Hematopoietic multipotent progenitor cell treated with erythropoietin and hydrocortisone succinate and interleukin-3 and kit ligand, for 4 days (in vitro differentiated cells): Measurements from ENCODE around the gene MYF6.

ENCODE experiments used
- DNase-seq: peaks from one replicate; pipeline ENCODE4 v3.0.0-alpha.2; 2015

Gene MYF6

DNA sequence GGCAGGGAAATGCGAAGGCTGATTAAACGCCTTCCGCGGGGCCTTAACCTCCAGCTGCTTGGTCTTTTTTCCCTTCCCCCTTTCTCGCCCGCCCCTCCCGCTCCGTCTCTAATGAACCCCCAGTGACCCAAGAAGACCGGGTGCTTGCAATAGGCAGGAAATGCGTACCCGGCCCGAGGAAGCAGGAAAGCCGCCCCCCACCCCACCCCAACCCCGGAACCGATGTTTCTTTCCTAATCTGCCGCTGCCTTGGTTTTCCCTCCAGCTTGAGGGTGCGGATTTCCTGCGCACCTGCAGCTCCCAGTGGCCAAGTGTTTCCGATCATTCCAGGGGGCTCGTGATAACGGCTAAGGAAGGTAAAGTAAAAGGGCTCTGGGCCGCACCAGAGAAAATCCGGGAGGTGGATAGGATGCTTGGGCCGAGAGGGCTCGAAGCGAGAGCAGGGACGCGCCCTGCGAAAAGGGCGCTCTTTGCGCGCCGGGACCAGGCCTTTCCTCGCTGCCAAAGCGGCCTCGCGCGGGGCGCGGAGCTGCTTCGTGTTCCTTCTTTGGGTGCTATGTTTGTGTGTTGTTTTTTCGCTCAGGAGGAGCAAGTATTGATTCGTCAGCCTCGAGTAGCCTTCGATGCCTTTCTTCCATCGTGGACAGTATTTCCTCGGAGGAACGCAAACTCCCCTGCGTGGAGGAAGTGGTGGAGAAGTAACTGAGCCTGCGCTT is 983 bp downstream of the MYF6 start:
- DNase-seq, result peak; percentile 5

DNA sequence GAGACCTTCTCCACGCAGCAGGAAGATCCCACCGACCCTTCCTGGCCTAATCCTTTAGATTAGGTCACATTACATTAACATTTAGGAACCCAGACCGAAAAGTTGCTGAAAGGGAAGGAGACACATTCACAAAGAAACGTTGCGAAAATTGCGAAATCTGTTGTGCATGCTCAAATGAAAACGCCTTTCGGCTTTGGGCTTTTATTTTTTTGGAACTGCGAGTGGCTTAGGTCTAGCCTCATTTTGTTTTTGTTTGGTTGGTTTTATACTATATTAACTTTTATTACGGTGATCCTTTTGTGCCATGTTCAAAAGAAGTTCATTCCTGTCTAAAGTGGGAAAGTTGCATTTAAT is 1.5 kb downstream of the MYF6 start:
- peak; percentile 23 for DNase-seq

DNA sequence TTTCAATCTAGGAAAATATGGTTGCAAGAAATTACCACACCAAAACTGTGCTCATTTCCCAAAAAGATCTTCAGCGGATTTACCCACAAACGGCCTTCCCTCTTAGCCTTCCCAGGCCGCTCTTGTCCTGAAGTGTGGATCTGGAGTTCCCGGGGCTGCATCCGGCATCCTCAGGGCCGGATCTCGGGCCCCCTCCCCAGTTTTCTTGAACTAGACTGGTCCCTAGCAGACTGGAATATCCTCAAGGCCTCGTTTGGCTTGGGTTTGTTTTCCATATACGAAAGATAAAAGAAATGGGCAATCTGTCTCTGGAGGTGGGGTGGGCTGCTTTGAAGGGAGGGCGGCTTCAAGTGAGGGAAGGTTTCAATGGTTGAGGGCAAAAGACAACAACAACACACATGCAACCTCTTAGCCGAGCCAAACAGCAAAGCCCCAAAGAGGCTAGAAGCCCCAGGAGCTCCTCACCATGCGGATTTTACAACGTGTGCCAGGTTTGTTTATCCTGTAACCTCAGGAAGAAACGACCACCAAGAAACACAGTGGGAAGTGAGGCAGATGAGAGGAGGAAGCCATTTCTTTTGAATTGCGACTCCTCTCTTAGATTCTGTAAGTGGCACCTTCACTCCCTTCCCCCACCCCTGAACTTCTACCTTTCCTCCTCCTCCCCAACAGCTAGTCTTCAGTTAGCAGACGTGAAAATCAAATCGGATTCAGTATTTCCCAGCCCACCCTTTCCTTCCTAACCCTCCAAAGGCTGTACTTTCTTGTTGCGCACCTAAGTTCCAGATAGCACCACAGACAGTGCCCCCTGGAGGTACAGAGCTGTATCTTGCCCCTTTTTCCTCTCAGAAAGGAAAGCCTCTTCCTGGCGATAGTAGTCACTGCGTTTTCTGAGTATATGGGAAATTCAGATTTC is 2.6 kb downstream of the MYF6 start:
- DNase-seq, result peak; percentile 53

DNA sequence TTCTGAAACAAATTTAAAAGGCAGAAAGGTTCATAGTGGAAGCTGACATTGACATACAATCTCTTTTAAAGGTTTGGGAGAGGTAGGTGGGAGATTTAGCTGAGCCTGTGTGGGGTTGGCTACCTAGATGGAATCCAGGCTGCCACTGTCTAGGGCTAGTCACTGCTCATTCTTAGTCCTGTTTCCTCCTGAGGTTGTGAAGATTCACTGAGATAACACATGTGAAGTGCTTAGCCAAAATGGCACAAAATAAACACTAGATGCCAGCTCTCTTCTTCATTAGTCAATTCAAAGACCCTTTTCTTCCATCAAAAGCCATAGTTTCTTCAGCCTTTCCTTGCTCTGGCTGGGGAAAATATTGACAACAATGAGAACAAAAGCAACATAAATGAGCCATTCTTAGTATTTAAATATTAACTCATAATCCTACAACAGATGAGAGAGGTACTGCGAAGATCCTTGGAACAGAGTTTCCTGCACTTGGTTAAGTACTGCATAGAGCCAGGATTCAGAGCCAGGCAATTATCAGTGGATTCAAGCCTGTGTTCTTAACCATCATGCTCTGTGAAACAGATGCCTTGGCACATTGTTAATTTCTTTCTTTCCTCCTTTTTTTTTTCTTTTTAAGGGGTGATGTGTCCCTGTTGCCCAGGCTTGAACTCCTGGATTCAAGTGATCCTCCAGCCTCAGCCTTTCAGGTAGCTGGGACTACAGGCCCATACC is 3.5 kb downstream of the MYF6 start:
- no peak for DNase-seq

DNA sequence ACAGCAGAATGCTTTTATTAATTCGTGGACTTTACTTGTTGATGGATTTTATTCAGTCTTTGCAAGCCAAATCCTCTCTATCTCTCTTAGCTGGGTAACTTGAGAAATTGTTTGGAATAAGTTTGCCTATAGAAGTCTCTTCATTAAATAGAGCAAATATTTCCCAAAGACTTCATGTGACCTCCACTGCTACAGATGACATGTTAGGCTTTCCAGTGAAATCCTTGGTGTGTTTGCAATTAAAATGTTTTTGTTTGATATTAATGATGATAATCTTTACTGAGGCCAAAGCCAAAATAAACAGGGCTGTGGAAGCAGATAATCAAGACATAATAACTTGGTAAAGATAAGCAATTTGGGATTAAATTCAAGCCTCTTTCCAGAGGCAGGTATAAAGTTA is 4.4 kb downstream of the MYF6 start:
- no peak for DNase-seq

DNA sequence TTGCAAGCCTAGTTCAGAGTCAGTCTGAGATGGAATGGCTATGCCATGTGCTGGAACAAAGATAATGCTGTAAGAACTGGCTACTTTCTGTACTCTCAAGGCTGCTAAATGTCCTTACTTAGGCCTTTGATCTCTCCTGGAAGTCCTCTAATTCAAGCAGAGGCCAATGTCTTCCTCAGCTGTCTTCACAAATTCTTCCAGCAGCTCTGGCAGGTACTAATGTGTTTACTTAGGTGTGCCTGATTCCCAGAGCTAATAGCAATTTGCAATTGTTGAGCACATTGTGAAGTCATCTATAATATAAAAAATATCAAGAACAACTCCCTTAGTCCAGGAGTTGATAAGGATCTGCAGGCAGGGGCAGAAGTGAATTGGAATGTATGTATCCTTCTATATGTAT is 5.4 kb downstream of the MYF6 start:
- no peak for DNase-seq

DNA sequence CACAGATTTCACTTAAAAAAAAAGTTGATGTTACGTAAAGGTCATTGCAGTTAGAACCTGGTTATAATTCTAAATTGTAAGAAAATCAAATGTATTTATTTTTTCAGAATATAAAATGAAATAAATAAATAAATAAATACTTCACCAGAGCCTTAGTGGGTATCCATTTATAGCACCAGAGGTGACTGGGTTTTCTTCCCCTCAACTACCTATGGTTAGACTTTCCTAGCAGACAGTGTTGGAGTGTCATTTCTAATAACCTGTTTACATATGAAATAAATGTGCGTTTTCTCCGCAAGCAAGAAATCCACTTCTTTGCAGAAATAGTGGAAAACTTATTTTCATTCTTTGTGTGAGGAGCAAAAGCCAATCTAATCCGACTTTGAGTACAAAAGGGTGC is 6.0 kb downstream of the MYF6 start:
- no peak for DNase-seq

DNA sequence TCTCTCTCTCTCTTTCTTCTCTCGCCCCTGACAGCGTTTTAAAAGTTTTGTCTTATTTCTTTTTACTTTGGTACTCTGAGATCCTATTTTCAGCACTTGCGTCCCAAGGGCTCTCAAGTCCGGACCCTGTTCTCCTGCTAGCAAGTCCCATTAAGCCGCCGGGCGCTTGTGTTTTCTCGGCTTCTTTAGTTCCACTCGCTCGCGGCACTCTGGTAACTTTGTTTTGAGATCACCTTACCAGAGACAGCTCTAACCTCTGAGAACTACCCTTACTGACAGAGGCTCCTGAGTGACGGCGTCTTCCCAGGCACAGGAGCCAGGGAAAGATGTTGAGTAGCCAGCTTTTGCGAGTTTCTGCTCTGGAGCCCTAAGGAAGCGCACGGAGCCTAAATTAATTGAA is 6.6 kb downstream of the MYF6 start:
- DNase-seq, result no peak

DNA sequence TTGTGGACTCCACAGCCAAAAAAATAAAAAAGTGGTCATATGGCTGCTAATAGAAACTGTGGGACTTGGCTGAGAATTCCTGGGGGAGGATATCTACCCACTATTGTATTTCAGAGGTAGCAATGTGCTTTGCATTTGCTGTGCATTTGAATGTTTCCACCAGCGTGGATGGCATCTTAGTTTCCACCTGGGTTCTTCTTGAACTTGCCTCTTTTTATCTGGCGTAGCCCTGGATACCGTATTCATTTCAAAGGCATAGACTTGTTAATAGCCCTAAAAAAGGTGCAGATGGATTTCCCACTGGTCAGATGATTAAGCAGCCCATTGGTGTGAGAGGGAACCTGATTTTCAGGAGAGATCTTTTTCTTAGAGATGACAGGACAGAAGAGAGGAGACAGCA is 7.4 kb downstream of the MYF6 start:
- DNase-seq, result no peak

DNA sequence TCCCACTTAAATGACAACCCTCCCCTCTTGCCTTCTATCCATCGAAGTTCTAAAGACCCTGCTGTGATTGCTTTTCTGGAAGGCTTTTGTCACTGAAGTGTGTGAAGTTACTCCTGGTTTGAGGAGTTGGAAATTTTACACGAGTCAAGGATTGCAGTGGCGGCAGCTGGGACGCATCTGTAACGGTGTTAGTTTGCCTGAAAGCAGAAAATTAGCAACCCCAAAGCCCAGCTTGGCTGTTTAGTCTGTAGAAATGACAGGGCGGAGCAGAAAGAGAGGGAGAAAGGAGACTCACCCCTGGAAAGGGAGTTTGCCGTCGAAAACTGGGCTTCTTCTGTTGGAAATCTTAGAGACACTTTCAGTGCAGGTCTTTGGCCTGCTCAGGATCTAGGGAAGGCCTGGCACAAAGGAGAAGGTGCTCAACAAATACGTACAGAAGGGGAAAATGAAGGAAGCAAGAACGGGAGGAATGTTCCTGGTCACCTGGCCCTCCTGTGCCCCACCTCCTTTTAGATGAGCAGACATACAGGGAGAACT is 8.3 kb downstream of the MYF6 start:
- no peak for DNase-seq

DNA sequence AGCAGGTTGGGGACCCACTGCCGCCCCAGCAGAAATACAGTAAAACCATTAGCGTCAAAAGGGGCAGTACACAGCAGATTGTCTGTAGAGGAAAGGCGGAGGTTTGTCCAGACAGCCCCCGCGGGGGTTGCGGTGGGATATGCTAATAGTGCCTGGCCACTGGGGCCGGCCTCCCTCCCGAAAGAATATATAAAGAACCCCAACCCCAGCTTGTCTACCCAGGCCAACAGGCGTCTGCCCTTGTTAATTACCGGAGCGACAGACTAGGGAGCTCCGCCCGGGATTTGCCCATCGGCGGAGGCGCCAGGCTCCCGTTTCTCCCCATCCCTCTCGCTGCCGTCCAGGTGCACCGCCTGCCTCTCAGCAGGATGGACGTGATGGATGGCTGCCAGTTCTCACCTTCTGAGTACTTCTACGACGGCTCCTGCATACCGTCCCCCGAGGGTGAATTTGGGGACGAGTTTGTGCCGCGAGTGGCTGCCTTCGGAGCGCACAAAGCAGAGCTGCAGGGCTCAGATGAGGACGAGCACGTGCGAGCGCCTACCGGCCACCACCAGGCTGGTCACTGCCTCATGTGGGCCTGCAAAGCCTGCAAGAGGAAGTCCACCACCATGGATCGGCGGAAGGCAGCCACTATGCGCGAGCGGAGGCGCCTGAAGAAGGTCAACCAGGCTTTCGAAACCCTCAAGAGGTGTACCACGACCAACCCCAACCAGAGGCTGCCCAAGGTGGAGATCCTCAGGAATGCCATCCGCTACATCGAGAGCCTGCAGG is 9.4 kb downstream of the MYF6 start, which contains the start of gene MYF5:
Gene MYF5, plus strand, starts transcription at position 217 of the 774 bp plus-strand sequence. Its CDS starts 152 bp downstream, at position 369.
- DNase-seq, result no peak

DNA sequence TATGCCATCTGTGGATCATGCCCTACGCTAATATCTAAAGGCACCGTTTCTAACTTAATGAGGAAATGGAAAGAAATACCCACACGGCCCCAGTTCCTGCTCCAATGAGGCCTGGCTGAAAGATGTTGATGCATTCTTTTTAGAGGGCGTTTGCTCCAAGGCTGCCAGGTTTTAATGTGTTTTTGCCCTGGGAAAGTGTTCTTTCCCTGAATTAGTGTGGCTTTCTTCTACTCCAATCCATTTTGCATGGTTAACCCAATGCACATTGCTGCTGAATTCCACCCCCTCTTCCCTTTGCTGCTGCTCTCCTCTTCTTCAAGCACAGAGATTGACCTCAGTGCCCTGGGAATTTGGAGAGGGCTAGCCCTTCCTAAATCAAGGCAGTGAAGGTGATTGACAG is 10.4 kb downstream of the MYF6 start:
- no peak for DNase-seq

DNA sequence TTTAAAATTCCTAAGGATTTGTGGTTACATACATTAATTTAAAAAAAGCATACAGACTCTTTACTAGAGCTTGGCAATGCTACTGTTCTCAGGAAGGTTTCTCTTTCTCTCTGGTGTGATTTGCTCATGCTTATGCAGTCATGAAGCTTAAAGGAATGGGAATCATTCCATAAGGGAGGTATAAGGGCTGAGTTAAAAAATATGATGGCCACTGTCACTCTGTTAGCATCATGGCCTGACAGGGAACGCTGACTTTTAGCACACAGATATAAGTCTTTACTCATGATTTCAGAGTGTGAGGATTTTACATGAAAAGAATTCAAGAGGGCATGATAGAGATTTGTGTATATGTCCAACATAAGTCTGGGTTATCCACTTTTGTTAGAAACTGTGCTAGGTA is 13.1 kb downstream of the MYF6 start:
- DNase-seq, result no peak

DNA sequence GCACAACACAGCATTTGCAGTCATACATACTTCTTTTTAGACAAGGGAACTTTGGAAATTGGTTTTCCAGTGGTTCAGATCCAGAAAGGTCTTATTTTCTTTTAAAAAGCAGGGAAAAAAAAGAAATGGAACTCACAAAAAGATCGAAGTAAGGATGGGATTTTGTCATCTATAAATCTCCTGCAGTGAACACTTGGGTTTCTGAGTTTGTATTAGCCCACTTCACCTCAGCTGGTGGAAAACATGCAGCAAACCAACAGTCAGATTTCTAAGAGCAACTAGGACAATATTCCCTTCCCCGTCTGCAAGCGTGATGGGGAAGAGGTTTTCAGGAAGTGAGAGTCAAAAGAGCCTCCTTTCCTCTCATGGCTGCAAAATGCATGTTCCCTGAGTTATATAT is 13.9 kb downstream of the MYF6 start:
- DNase-seq, result no peak

DNA sequence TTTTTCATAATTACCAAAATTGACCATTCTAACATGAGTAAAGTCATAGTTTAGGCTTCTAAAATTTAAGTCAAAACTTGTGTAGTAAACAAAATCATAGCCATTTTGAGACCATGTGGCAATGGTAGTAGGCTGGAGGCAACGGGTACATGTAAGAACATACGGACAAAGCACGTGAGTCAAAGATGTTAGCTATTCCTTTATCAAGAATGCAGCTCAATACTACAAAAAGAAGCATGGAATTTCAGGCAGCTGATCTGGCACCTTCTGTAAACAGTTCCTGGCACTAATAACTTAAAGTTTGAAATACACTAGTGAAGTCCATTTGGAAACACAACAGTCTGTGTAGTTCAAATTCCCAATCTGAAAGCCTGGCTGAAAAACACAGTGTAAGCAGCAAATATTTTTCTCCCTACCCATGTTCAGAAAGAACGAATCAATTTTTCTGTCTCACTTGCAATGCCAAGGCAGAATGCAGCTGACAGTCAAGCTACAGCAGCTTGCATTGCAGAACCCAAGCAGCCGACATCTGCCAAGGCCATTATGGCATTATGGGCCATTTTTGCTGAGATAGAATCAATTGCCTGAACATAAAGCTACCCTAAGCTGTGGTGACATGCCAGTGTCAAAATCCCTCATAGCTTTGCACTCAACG is 38.5 kb downstream of the MYF6 start:
- DNase-seq, result no peak

DNA sequence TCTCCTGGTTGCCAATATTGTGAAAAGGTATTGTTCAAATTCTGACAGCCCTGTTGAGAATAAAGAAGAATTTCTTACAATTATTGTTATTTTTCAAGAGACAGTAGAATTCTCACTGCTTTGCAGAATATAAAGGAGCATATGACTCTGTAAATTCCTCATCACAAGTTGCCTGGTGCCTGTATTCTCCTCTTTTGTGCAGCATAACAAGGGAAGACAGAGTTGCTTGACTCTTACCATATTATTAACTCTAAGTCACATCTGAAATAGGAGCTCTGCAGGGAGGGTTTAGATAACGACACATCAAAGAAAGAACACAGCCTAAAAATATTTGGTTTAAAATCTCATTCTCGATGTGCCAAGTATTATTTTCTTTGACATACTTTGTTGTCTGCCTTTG is 40.4 kb downstream of the MYF6 start:
- DNase-seq, result no peak

DNA sequence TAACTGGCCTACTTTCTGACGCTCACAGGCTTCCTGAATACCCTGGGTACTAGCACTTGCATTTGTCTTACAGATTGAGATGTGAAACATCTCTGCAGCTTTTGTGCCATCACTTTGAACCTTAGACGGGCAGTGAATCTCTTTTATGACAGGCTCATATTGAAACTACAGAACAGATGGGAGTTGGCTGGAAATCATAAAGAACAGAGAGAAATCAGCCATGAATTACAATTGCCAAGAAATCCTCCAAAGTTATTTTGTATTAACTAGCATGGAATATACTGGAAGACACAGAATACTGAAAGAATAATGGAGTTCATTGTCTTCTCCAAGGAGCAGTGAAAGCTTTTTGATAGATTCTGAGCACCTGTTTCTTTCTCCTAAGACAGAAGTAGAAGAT is 42.0 kb downstream of the MYF6 start:
- DNase-seq, result no peak

DNA sequence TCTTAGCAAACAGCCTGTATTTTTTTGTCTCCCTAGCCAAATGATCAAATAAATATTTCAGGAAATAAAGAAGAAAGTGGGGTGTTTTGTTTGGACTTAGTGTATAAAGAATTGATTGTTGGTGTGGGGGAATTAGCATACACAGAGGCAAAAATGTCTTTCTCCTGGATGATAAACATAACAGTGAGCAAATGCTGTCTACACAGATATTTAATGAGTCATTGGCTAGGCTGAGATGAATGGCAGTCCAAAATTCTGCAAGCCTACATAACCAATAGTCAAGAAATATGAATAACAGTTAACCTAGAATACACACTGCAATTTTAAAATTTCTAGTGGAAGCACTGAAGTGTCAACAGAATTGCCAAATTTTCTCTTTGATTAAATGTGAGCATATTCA is 45.0 kb downstream of the MYF6 start:
- DNase-seq, result no peak

DNA sequence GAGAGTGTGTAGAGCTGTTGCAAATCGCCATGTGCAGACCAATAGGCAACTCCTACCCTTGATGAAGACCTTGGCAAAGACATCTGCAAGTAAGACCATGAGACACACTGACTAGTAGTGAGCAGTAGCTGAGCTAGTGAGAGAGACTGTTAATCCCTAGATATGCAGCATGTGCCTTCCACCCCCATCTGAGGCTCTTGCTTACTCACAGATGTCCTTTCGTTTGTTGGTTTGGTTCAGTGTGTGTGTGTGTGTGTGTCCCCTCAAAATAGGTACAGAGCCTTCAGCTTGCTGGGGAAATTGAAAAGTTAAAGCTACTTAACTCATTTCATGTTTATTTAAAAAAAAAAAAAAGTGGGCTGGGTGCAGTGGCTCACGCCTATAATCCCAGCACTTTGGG is 46.8 kb downstream of the MYF6 start:
- no peak for DNase-seq

DNA sequence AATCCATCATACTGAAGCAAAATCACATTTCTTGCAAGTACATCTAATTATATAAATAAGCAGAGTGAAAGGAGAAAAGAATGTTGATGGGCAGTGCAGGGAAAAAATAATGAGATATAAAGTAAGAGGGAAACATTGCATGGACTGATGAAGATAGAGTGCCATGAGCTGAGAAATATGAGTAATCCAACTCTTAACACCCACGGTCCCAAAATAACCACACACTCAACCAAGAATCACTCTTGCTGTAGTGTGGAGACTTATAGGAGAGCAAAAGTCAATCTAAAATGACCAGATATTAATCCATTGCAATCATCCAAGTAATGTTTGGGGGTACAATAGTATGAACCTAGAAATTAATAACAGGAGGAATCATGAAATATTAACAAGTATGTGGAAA is 49.4 kb downstream of the MYF6 start:
- no peak for DNase-seq
